H1 (cell line): ENCODE results near the gene SYNDIG1. TPM values are rescaled to one million over a fixed set of nuclear protein-coding genes. Genes with fewer than 3 reads are reported as not detected.

Source experiments
- CHD7 ChIP-seq: fragments of 300-600 bp; sonication (generic); IDR thresholded peaks from 2 replicates; pipeline ENCODE4 v1.7.1; 2012; ENCODE audit warnings: low read length, moderate library complexity, mild to moderate bottlenecking, inconsistent platforms; ENCODE audit not compliant: insufficient replicate concordance
- CREB1 ChIP-seq: IDR thresholded peaks from 2 replicates; pipeline ENCODE4 v1.6.1; 2012; ENCODE audit warnings: inconsistent platforms
- RFX5 ChIP-seq: IDR thresholded peaks from 2 replicates; pipeline ENCODE4 v1.6.1; 2011; ENCODE audit warnings: low read depth, low read length, improper control_type of control experiment, borderline replicate concordance
- TCF12 ChIP-seq: IDR thresholded peaks from 2 replicates; pipeline ENCODE4 v1.6.1; 2011; ENCODE audit warnings: low read depth, mild to moderate bottlenecking, low read length
- YY1 ChIP-seq: IDR thresholded peaks from 2 replicates; pipeline ENCODE4 v1.6.1; 2011; ENCODE audit warnings: low read depth, mild to moderate bottlenecking, low read length
- ZNF274 ChIP-seq: IDR thresholded peaks from 2 replicates; pipeline ENCODE4 v1.7.0; 2012; ENCODE audit warnings: low read length, borderline replicate concordance; ENCODE audit errors: extremely low read depth
- polyA plus RNA-seq, 7 experiments: library from polyadenylated mRNA; depleted of rRNA in 3 of 7; stranded (reverse) in 5 of 7; unstranded in 2 of 7; fragments of >200 nt in 5 of 7; fragments of 200-250 nt in 2 of 7; gene quantifications; 1 replicate in 5 of 7; 2 replicates in 1 of 7; 4 replicates in 1 of 7; pipeline versions ENCODE4 v1.2.1 to v1.2.3, GENCODE V29; 2011 to 2013; ENCODE audit warnings: missing spikeins in 2 of 7, mixed read lengths in 2 of 7
- total RNA-seq: library from RNA; stranded (reverse); fragmentation: NEBNext Ultra II Directional; extraction: Animal tissue kit (Norgen Biotek cat#: 25700); gene quantifications from 2 replicates; pipeline ENCODE4 v1.2.1, GENCODE V29; 2021

Gene SYNDIG1
- total and polyA plus RNA-seq, 2 of the 8 experiments (the other 6 are each of a cell fraction or from before 2014, with no cell fraction given): 6.5 to 7.8 TPM

GRCh38 chr20:24633026-24633425, 163.6 kb downstream of the SYNDIG1 start (continued):
- TF ChIP-seq CHD7 (no peak), TCF12 (no peak), RFX5 (no peak), YY1 (no peak), CREB1 (no peak), ZNF274 (no peak)
